K562 (cell line): ENCODE results near the gene SFXN3. TPM values are rescaled to one million over a fixed set of nuclear protein-coding genes. Genes with fewer than 3 reads are reported as not detected.

Experiments used
- ASH1L ChIP-seq: fragments of 450-650 bp; IDR thresholded peaks from 2 replicates; pipeline ENCODE4 v1.6.1; 2018; ENCODE audit warnings: borderline replicate concordance, mild to moderate bottlenecking, low read depth; ENCODE audit not compliant: partially characterized antibody
- CBX1 ChIP-seq: sonication (generic); IDR thresholded peaks from 2 replicates; pipeline ENCODE4 v1.6.1; 2016; ENCODE audit warnings: antibody characterized with exemption, low read depth, mild to moderate bottlenecking
- CEBPB ChIP-seq: fragments of 450-650 bp; IDR thresholded peaks from 2 replicates; pipeline ENCODE4 v1.6.1; 2016; ENCODE audit warnings: missing genetic modification characterization, missing compliant biosample characterization
- CXXC5 ChIP-seq: fragments of 250-450 bp; sonication (Bioruptor Pico); IDR thresholded peaks from 2 replicates; pipeline ENCODE4 v1.8.0; 2022; ENCODE audit warnings: inconsistent platforms, mild to moderate bottlenecking, moderate library complexity
- DNMT1 ChIP-seq: fragments of 450-650 bp; IDR thresholded peaks from 2 replicates; pipeline ENCODE4 v1.6.1; 2016; ENCODE audit warnings: antibody characterized with exemption, mild to moderate bottlenecking
- EHMT2 ChIP-seq: fragments of 450-650 bp; IDR thresholded peaks from 2 replicates; pipeline ENCODE4 v1.6.1; 2018; ENCODE audit warnings: antibody characterized with exemption
- ERF ChIP-seq: fragments of 450-650 bp; formaldehyde crosslinking; IDR thresholded peaks from 2 replicates; pipeline ENCODE4 v1.4.0; 2020; ENCODE audit warnings: mild to moderate bottlenecking, mixed read lengths
- ETV5 ChIP-seq: sonication (generic); formaldehyde crosslinking; IDR thresholded peaks from 2 replicates; pipeline ENCODE4 v1.4.0; 2020; ENCODE audit warnings: low read depth, mild to moderate bottlenecking, missing genetic modification reagents
- ETV6 ChIP-seq, 3 experiments: fragments of 150-350 bp in 1 of 3; sonication (generic) in 1 of 3; formaldehyde crosslinking in 1 of 3; IDR thresholded peaks; 2 replicates each; pipeline versions ENCODE4 v1.6.1 to v1.8.0; 2014 to 2022; ENCODE audit warnings: borderline replicate concordance in 2 of 3, low read depth in 2 of 3, antibody characterized with exemption in 1 of 3, low read length in 1 of 3, mild to moderate bottlenecking in 1 of 3, missing genetic modification reagents in 1 of 3
- GABPB2 ChIP-seq: fragments of 250-450 bp; sonication (Bioruptor Pico); conservative IDR thresholded peaks from 2 replicates; pipeline ENCODE4 v1.5.1; 2021; ENCODE audit warnings: mild to moderate bottlenecking
- HOXB6 ChIP-seq: fragments of 250-450 bp; sonication (Bioruptor Pico); IDR thresholded peaks from 2 replicates; pipeline ENCODE4 v1.5.1; 2022; ENCODE audit warnings: mild to moderate bottlenecking, borderline replicate concordance
- NR2C1 ChIP-seq, 2 experiments: fragments of 450-650 bp; IDR thresholded peaks; 2 replicates each; pipeline ENCODE4 v1.6.1; 2017; ENCODE audit warnings: mild to moderate bottlenecking in 2 of 2, antibody characterized with exemption in 1 of 2, inconsistent platforms in 1 of 2, missing compliant biosample characterization in 1 of 2, missing genetic modification characterization in 1 of 2
- PHB2 ChIP-seq: fragments of 450-650 bp; IDR thresholded peaks from 2 replicates; pipeline ENCODE4 v1.6.1; 2017; ENCODE audit warnings: low read depth
- PRPF4 ChIP-seq: fragments of 200-400 bp; formaldehyde crosslinking; IDR thresholded peaks from one replicate; pipeline ENCODE4 v1.6.1; 2017; ENCODE audit warnings: low read length, low read depth, mild to moderate bottlenecking; ENCODE audit not compliant: insufficient read depth, poor library complexity, severe bottlenecking
- SREBF2 ChIP-seq: sonication (generic); formaldehyde crosslinking; IDR thresholded peaks from 2 replicates; pipeline ENCODE4 v1.4.0; 2020; ENCODE audit warnings: mild to moderate bottlenecking, missing genetic modification reagents
- SUPT5H ChIP-seq: fragments of 450-650 bp; IDR thresholded peaks from 2 replicates; pipeline ENCODE4 v1.6.1; 2016
- ZNF668 ChIP-seq: fragments of 250-450 bp; sonication (Bioruptor Pico); IDR thresholded peaks from 2 replicates; pipeline ENCODE4 v1.8.0; 2022; ENCODE audit warnings: mild to moderate bottlenecking, inconsistent platforms
- polyA plus RNA-seq, 8 experiments: library from polyadenylated mRNA; depleted of rRNA in 4 of 8; stranded (reverse) in 5 of 8; unstranded in 3 of 8; fragments of >200 nt; fragmentation: Nextera tagmentation in 2 of 8; fragmentation: Illumina TruSeq in 1 of 8; extraction: Ambion mirVana in 2 of 8; extraction: Trizol in 1 of 8; gene quantifications; 2 replicates each; pipeline versions ENCODE4 v1.2.1 to v1.2.3, GENCODE V29; 2011 to 2014; ENCODE audit warnings: inconsistent platforms in 1 of 8, missing spikeins in 1 of 8
- total RNA-seq, 7 experiments: library from RNA; depleted of rRNA in 6 of 7; stranded (reverse); fragments of >200 nt in 6 of 7; fragmentation: Illumina TruSeq in 2 of 7; extraction: Trizol in 2 of 7; gene quantifications; 2 replicates each; pipeline versions ENCODE4 v1.2.1 to v1.2.3, GENCODE V29; 2011 to 2021; ENCODE audit warnings: low replicate concordance in 1 of 7
- TF ChIP-seq, protein P1 (sequence below): fragments of 250-450 bp; sonication (Bioruptor Pico); IDR thresholded peaks from 2 replicates; pipeline ENCODE4 v1.4.0; 2020
- TF ChIP-seq, protein P2 (sequence below): fragments of 450-650 bp; IDR thresholded peaks from one replicate; pipeline ENCODE4 v1.6.1; 2018; ENCODE audit warnings: mild to moderate bottlenecking, moderate library complexity; ENCODE audit not compliant: partially characterized antibody
- TF ChIP-seq, protein P3 (sequence below): fragments of 250-450 bp; sonication (Bioruptor Pico); IDR thresholded peaks from 2 replicates; pipeline ENCODE4 v1.4.0; 2020; ENCODE audit warnings: mild to moderate bottlenecking, moderate library complexity

SFXN3 gene
- total and polyA plus RNA-seq, 9 of the 15 experiments (the other 6 are each of a cell fraction or from before 2014, with no cell fraction given): 0.24 to 4.6 (median 0.86) TPM

DNA sequence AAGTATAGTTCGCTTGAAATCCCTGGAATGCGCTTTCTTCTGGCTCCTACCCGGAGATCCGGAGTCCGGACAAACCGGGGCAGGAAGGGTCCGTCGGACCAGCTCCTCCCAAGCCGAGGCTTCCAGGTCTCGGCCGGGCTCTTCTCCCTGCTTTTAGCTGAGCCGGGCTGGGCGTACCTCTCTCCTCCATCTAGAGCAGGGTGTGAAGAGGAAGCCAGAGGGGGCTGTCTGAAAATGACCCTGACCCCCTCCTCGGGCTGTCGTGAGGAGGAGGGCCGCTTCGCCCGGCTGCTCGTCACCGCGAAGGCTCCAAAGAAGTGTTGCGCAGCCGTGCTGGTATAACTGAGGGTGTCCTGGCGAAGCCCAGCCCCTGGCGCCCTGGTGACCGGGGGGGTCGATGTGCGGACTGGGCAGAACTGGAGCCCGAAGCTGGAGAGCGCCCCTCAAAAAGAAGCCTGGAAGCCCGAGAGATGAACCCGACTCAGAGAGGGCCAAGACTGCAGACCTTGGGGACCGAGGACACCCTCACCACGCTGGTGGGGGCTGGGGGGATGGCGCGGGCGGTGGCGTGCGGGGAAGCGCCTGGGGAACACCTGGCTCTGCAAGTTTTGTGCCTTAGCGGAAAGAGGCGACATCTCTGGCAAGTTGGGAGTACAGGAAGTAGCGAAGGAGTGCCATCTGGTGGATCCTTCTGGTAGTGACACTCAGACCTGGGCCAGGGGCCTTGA, 36.5 kb downstream of the SFXN3 start (continued):
- TF ChIP-seq, protein P1, sequence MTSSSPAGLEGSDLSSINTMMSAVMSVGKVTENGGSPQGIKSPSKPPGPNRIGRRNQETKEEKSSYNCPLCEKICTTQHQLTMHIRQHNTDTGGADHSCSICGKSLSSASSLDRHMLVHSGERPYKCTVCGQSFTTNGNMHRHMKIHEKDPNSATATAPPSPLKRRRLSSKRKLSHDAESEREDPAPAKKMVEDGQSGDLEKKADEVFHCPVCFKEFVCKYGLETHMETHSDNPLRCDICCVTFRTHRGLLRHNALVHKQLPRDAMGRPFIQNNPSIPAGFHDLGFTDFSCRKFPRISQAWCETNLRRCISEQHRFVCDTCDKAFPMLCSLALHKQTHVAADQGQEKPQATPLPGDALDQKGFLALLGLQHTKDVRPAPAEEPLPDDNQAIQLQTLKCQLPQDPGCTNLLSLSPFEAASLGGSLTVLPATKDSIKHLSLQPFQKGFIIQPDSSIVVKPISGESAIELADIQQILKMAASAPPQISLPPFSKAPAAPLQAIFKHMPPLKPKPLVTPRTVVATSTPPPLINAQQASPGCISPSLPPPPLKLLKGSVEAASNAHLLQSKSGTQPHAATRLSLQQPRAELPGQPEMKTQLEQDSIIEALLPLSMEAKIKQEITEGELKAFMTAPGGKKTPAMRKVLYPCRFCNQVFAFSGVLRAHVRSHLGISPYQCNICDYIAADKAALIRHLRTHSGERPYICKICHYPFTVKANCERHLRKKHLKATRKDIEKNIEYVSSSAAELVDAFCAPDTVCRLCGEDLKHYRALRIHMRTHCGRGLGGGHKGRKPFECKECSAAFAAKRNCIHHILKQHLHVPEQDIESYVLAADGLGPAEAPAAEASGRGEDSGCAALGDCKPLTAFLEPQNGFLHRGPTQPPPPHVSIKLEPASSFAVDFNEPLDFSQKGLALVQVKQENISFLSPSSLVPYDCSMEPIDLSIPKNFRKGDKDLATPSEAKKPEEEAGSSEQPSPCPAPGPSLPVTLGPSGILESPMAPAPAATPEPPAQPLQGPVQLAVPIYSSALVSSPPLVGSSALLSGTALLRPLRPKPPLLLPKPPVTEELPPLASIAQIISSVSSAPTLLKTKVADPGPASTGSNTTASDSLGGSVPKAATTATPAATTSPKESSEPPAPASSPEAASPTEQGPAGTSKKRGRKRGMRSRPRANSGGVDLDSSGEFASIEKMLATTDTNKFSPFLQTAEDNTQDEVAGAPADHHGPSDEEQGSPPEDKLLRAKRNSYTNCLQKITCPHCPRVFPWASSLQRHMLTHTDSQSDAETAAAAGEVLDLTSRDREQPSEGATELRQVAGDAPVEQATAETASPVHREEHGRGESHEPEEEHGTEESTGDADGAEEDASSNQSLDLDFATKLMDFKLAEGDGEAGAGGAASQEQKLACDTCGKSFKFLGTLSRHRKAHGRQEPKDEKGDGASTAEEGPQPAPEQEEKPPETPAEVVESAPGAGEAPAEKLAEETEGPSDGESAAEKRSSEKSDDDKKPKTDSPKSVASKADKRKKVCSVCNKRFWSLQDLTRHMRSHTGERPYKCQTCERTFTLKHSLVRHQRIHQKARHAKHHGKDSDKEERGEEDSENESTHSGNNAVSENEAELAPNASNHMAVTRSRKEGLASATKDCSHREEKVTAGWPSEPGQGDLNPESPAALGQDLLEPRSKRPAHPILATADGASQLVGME (CRISPR knock-in tag): no peak
- 0 out of 2 replicates have a peak, but pooled peaks have one; percentile 22 for TF ChIP-seq ETV5 (CRISPR knock-in tag)
- TF ChIP-seq EHMT2: no peak
- no peak for TF ChIP-seq ASH1L
- no peak for TF ChIP-seq SUPT5H
- TF ChIP-seq GABPB2 (CRISPR knock-in tag): no peak
- TF ChIP-seq DNMT1: no peak
- no peak for TF ChIP-seq ERF (CRISPR knock-in tag)
- no peak for TF ChIP-seq NR2C1 (IDR thresholded peaks at IDR 0.05)
- no peak for TF ChIP-seq NR2C1 (tag; IDR thresholded peaks at IDR 0.05)
- no peak for TF ChIP-seq CBX1
- no peak for TF ChIP-seq ZNF668 (CRISPR knock-in tag)
- no peak for TF ChIP-seq PHB2
- no peak for TF ChIP-seq PRPF4
- no peak for TF ChIP-seq HOXB6 (CRISPR knock-in tag)
- TF ChIP-seq, protein P2, sequence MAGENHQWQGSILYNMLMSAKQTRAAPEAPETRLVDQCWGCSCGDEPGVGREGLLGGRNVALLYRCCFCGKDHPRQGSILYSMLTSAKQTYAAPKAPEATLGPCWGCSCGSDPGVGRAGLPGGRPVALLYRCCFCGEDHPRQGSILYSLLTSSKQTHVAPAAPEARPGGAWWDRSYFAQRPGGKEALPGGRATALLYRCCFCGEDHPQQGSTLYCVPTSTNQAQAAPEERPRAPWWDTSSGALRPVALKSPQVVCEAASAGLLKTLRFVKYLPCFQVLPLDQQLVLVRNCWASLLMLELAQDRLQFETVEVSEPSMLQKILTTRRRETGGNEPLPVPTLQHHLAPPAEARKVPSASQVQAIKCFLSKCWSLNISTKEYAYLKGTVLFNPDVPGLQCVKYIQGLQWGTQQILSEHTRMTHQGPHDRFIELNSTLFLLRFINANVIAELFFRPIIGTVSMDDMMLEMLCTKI: no peak
- TF ChIP-seq CEBPB (tag): no peak
- TF ChIP-seq ETV6 (IDR thresholded peaks at IDR 0.05; ENCODE audit: borderline replicate concordance in 1 of 2, low read depth in 2 of 2, low read length in 1 of 2): no peak
- no peak for TF ChIP-seq ETV6 (CRISPR knock-in tag; IDR thresholded peaks at IDR 0.05; ENCODE audit: borderline replicate concordance)
- TF ChIP-seq SREBF2: no peak
- TF ChIP-seq, protein P3, sequence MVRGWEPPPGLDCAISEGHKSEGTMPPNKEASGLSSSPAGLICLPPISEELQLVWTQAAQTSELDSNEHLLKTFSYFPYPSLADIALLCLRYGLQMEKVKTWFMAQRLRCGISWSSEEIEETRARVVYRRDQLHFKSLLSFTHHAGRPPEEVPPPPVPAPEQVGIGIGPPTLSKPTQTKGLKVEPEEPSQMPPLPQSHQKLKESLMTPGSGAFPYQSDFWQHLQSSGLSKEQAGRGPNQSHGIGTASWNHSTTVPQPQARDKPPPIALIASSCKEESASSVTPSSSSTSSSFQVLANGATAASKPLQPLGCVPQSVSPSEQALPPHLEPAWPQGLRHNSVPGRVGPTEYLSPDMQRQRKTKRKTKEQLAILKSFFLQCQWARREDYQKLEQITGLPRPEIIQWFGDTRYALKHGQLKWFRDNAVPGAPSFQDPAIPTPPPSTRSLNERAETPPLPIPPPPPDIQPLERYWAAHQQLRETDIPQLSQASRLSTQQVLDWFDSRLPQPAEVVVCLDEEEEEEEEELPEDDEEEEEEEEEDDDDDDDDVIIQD (CRISPR knock-in tag): no peak
- TF ChIP-seq CXXC5 (CRISPR knock-in tag): peak; percentile 40
